HL-60/S4 treated with phorbol 12-myristate 13-acetate at 8.2 ng/mL for 4 days and 3 days (cell line): Measurements from ENCODE around the gene NKAPL.

Source experiments
- in situ Hi-C: fragments of 300-500 bp; cut with MboI; formaldehyde crosslinking; loops from 2 replicates; pipeline ENCODE4 v1.15.0; 2022; ENCODE audit warnings: low sequenced_read_pairs

The NKAPL gene

GRCh38 chr6:28258877-28259777 is at the start of gene NKAPL:
TSS of gene NKAPL (plus strand) at chr6:28259297. CDS start at chr6:28259372, 75 bp downstream.
- in situ Hi-C loops: no loop called here

- in situ Hi-C loops: no loop called here
These were observed 49.2 kb upstream of the NKAPL start for GRCh38 chr6:28209753-28210535.

DNA sequence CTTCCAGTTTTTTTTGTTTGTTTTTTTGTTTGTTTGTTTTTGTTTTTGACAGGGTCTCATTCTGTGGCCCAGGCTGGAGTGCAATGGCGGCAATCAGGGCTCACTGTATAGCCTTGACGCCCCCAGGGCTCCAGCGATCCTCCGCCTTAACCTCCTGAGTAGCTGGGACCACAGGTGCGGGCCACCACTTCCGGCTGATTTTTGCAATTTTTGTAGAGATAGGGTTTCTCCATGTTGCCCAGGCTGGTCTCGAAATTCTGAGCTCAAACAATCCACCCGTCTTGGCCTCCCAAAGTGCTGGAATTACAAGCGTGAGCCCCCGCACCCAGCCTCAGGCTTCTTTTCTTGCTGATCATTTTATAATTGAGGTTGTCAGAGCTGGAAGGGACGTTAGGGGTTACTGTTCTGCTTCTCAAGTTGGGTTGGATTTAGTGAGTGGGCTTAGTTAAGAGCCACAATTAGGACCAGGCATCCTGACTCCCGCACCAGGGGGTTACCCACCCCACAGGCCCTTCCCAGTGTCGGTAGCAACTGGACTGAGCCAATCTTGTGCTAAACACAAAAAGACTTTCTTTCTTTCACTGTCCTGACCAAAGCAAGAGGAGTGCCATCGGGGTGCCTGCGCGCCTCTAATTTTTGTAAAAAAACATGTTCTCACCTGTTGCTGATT is 47.1 kb upstream of the NKAPL start:
- in situ Hi-C loops: no loop called here

DNA sequence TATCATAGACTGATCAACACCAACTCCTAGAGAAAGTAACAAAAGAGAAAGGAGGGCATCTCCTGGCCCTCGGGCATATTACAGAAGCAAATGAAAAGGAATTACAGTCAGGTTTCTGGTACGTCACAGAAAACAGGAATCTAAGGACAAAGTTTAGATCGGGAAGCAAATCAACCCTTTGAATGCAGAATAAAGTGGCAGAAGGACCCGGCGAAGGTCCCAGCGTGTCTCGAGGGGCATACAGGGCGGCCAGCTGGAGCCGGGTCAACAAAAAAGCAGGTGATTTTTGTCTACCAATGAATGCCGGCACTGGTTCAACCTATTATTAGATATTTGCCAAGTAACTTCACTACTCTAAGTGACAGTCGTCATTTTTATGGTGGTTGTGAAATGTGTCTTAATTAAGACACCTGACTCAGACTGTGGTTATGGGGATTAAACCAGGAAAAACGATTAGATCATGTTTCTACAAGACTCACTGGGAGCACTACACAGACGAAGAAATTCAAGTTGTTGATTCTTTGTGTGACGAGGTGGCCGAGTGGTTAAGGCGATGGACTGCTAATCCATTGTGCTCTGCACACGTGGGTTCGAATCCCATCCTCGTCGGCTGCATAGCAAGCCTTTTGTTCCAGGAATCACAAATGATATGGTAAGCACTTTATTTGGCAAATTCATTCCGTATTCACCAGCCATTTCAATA is 46.4 kb upstream of the NKAPL start:
- in situ Hi-C loops: no loop called here

DNA sequence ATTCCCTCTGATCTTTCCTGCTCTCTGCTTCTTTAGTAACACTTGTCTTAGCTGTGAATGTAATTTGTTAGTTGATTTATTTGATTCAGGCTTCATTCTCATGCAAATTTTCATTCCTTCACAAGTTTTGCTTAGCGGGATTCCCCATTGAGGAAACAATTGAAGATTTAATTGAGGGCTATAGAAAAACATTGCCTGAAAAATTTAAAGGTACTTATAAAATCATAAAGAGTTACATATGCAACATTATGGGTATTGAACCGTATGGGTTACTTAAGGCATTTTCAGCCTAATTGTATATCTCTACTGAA is 45.9 kb upstream of the NKAPL start:
- in situ Hi-C loops: no loop called here

DNA sequence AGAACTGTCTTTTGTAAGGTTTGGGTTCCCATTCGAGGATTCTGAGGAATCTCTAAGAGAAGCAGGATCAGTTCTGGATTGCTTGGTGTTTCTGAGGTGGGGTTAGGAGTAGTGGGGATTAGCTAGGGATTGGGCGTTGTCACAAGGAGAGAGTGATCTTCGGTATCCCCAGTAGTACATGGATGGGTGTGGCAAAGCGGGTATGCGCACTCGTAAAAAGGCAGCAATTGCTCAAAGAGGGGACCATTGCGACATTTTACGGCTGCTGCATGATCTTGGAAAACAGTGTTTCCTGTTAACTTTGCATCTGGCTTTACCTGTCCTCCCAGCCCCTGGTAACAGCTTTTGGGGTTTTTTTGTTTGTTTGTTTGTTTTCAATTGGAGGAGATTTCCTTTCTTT is 43.7 kb upstream of the NKAPL start:
- in situ Hi-C loops: no loop called here

DNA sequence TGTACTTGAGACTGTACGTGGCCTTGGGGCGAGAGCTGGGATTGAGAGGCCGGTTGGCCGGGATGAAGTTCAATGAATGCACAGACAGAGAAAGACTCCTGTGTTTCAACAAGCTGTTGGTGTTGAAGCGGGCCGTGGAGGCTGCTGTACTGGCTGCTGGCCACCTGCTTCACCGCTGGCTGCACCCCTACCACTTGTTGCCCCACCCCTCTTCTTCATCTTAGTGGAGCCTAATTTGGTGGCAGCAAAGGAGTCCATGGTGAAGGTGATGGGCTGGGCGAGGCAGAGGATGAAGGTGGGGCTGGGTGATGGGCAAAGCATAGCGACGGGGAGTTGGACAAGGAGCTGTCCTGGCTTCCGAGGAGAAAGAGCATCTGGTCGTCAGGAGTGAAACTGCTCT is 41.2 kb upstream of the NKAPL start:
- in situ Hi-C loops: no loop called here

- in situ Hi-C loops: no loop called here
These were observed 40.5 kb upstream of the NKAPL start for GRCh38 chr6:28218312-28219248.

- in situ Hi-C loops: no loop called here
These were observed 38.6 kb upstream of the NKAPL start for GRCh38 chr6:28220257-28221133.

GRCh38 chr6:28224131-28225055 is 34.7 kb upstream of the NKAPL start:
- in situ Hi-C loops: no loop called here

DNA sequence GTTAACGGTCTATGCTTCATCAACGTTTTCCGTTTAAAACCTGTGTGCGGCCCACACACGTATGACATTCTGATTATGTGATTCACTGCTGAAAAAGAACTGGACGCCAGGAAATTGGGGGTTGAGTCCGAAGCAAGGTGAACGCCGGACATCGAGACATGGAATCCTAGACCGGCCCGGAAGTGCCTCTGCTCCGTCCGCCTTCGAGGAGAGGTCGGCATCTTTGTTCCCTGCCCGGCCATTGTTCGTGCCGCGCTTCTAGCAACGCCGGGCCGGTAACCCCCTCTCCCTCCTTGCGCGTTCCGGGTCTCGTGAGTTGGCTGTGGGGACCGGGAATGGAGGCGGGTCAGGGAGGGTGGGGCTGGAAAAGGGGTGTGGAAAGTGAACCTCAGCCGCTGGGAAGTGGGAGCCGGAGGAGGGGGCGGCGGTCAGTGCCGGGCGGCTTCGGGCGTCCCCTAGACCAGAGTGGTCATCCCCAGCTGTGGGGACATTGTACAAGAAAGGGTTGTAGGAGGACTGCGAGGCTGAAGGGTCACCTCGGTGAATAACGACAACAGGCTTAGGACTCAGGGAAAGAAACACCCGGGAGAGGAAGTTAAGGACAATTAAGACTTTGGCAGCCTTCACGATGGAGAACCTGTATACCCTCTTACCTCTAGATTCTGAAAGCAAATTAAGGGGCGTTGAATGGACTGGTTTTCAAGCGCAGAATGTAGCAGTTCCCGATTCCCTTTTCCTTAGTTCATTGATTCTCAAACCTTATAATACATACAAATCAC is 33.9 kb upstream of the NKAPL start, which contains the start of gene ZSCAN9:
ZSCAN9 (plus strand) TSS at position 220 of the 779 bp plus-strand sequence. CDS start 1,810 bp downstream, outside the sequence.
- in situ Hi-C loops: no loop called here

DNA sequence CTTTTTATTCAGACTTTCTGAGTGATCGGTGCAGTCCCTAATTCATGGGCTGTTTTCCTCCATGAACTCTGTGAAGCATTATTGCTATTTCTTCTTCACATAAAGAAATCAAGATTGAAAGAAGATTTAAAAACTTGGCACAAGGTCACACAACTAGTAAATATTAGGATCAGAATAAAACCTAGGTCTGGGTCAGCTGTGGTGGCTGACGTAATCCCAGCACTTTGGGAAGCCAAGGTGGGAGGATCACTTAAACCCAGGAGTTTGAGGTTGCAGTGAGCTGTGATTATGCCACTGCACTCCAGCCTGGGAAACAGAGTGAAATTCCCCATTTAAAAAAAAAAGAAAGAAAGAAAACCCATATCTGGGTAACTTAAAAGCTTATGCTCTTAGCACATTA is 32.6 kb upstream of the NKAPL start:
- in situ Hi-C loops: no loop called here

DNA sequence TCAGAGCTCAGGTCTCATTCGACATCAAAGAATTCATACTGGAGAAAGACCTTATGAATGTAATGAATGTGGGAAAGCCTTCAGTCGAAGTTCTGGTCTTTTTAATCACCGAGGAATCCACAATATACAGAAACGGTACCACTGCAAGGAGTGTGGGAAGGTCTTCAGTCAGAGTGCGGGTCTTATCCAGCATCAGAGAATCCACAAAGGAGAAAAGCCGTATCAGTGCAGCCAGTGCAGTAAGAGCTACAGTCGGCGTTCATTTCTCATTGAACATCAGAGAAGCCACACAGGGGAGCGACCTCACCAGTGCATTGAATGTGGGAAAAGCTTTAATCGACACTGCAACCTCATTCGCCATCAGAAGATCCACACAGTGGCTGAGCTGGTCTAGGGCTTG is 26.3 kb upstream of the NKAPL start:
- in situ Hi-C loops: no loop called here

DNA sequence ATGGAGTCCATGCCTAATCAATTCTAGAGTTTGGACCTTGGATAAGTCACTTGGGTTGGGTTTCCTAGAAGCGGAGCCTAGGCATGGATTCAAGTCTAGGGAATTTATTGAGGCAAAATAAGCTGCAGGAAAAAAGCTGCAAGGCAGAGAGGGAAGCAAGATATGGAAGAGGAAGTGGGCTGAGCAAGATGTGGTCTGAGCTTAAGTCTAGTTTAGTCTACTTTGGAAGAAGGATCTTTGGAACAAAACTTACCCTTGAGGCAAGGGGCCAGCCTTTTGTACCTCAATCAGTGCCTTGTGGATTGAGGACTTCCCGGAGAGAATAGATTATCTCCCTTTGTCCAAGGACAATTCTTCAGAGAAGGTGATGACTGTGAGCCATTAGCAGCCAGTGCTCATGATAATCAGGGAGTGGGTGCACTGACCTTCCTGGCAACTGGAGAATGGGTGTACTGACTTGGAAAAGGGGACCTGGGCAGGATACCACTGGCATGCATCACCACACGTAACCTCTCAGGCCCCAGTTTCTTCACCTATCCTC is 23.1 kb upstream of the NKAPL start:
- in situ Hi-C loops: no loop called here

GRCh38 chr6:28239636-28240035 is 19.5 kb upstream of the NKAPL start:
- in situ Hi-C loops: no loop called here

DNA sequence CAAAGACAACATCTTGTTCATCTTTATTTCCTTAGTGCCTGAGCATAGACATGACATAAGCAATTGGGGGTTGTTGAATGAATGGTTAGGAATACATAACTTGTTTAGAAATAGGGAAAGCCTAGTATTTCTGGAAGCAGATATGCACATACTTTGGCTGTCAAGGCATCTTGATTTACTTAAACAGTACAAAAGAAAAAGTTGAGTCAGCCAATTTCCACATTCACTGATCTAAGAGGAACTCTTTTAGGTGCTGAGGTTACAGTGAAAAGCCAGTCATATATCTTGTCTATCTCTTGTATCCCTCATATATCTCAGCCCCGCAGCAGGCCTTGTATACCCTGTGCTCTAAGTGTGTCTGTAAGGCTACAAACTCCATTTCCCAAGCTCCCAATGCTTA is 18.6 kb upstream of the NKAPL start:
- in situ Hi-C loops: no loop called here

DNA sequence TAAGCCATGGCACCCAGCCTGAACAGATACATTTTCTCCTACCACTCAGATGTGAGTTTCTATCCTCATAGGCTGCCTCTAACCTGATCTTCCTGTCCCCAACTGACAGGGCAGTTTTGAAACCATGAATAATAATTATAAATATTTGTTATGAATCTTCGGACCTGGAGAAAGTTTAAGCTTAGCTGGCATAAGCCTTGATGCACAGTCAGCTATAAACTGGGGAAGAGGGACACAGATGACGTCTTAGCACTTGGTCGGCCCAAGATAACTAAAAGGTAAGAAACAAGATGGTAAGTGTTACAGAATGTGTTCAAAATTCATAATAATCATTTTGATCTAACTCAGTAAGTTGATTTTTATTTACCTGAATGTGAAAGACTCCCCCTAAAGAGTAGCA is 15.2 kb upstream of the NKAPL start:
- in situ Hi-C loops: no loop called here
